ENCODE results near the gene MAK. TPM values are rescaled to one million over a fixed set of nuclear protein-coding genes. Genes with fewer than 3 reads are reported as not detected.
A peak's percentile ranks its signal among the peaks of the same experiment; 100 is the strongest.

MAK gene
- total RNA-seq, 1 experiment from 2014 or later = 0.22 TPM

DNA sequence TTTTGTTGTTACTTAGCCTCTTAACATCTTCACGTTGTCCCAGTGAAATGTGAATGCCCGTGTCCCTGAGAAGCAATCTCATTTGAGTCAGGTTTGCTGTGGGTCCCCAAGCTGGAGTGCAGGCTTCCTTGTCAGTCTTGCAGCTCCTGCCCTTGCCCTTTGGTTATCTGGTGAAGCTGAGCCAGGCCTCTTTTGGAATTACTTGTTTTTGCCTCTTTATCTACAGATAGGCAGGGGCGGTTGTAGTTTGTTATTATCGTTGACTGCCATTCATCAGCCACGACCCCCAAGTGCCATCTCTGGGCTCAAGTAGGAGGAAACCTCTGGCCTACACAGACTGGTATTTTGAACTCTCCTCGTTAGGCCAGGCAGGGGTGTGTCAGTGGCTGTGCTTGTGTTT is 113.3 kb downstream of the MAK start:
- ATAC-seq (no peak), DNase-seq (ENCODE audit: low read depth, low spot score) (no peak)
- Histone ChIP-seq H3K9me2 (ENCODE audit: insufficient read depth) (no peaks in the 10 kb centered on the region), H3K27me3 (ENCODE audit: insufficient read depth, low read length) (no peaks in the 10 kb centered on the region), H3K9ac (ENCODE audit: low read length) (no peak overlapping the region), H4K20me1 (ENCODE audit: insufficient read depth) (no peaks in the 10 kb centered on the region), H2AFZ (ENCODE audit: low read depth, low read length, poor library complexity, severe bottlenecking) (no peak overlapping the region), H3K4me1 (ENCODE audit: control insufficient read depth in 1 of 2, insufficient read depth in 2 of 2, low read length in 2 of 2) (peaks cover 12 to 21% of the 10 kb centered on the region in 2 experiments; a peak in 3 of 4 replicates), H3K36me3 (ENCODE audit: control insufficient read depth in 1 of 2, insufficient read depth in 2 of 2, low read length in 2 of 2) (peaks cover 3% of the 10 kb centered on the region in 2 experiments; a peak in 2 of 4 replicates), H3K4me2 (ENCODE audit: low read length) (no peak overlapping the region), H3K4me3 (replicated peaks in 1 of 2; ENCODE audit: low read depth in 1 of 2, low read length in 2 of 2) (no peak overlapping the region), H3K9me3 (ENCODE audit: control insufficient read depth in 1 of 2, insufficient read depth in 1 of 2, low read depth in 1 of 2, low read length in 2 of 2) (no peaks in the 10 kb centered on the region), H3K79me2 (ENCODE audit: insufficient read depth, low read length) (peaks cover 12% of the 10 kb centered on the region), H3K27ac (ENCODE audit: low read depth, low read length) (no peak overlapping the region)
- TF ChIP-seq SRF (IDR thresholded peaks at IDR 0.05; ENCODE audit: low read depth) (no peak), ELF1 (IDR thresholded peaks at IDR 0.05; ENCODE audit: borderline replicate concordance, low read depth) (no peak), POLR2AphosphoS5 (IDR thresholded peaks at IDR 0.05; ENCODE audit: low read depth, low read length) (no peak), SP1 (IDR thresholded peaks at IDR 0.05; ENCODE audit: low read depth) (no peak), RAD21 (IDR thresholded peaks at IDR 0.05; ENCODE audit: low read depth) (no peak)
- TF ChIP-seq, protein P1, sequence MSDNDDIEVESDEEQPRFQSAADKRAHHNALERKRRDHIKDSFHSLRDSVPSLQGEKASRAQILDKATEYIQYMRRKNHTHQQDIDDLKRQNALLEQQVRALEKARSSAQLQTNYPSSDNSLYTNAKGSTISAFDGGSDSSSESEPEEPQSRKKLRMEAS (IDR thresholded peaks at IDR 0.05) = no peak
- RAD21 ChIA-PET (ENCODE audit: low non-redundant PET in 1 of 2, low total read pairs in 2 of 2, uncharacterized antibody in 2 of 2, unreplicated experiment in 2 of 2) = no interaction called here
- BruUV-seq (replicated peaks) = no TSS peak
- CTCF ChIA-PET = no interaction called here
- intact Hi-C loops (cut with micrococcal nuclease) = no loop called here
- POLR2A ChIA-PET = no interaction called here

DNA sequence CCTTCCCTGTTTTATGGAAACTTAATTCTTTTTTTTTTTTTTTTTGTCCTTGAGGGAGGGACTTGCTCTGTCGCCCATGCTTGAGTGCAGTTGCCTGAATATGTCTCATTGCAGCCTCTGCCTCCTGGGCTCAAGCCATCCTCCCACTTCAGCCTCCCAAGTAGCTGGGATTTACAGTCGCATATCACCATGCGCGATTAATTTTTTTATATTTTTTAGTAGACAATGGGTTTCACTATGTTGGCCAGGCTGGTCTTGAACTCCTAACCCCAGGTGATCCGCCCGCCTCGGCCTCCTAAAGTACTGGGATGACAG is 114.8 kb downstream of the MAK start:
- H3K4me2 ChIP-seq (ENCODE audit: low read length) = peak overlapping the region; percentile 80
- BruUV-seq (replicated peaks) = no TSS peak
- H3K4me3 ChIP-seq (replicated peaks in 1 of 2; ENCODE audit: low read depth in 1 of 2, low read length in 2 of 2) = peak overlapping the region; percentile 78 to 85
- H4K20me1 ChIP-seq (ENCODE audit: insufficient read depth) = no peaks in the 10 kb centered on the region
- no peaks in the 10 kb centered on the region for H3K9me2 ChIP-seq (ENCODE audit: insufficient read depth)
- intact Hi-C loops (cut with micrococcal nuclease) = no loop called here
- no peak overlapping the region for H2AFZ ChIP-seq (ENCODE audit: low read depth, low read length, poor library complexity, severe bottlenecking)
- peak overlapping the region; percentile 85 for H3K9ac ChIP-seq (ENCODE audit: low read length)
- H3K36me3 ChIP-seq (ENCODE audit: control insufficient read depth in 1 of 2, insufficient read depth in 2 of 2, low read length in 2 of 2) = peaks cover 0 to 3% of the 10 kb centered on the region in 2 experiments; a peak in 2 of 4 replicates
- no peaks in the 10 kb centered on the region for H3K27me3 ChIP-seq (ENCODE audit: insufficient read depth, low read length)
- RAD21 ChIA-PET (ENCODE audit: low non-redundant PET in 1 of 2, low total read pairs in 2 of 2, uncharacterized antibody in 2 of 2, unreplicated experiment in 2 of 2) = no interaction called here
- H3K27ac ChIP-seq (ENCODE audit: low read depth, low read length) = peak overlapping the region; percentile 71
- peaks cover 12% of the 10 kb centered on the region for H3K79me2 ChIP-seq (ENCODE audit: insufficient read depth, low read length)
- CTCF ChIA-PET = no interaction called here
- H3K9me3 ChIP-seq (ENCODE audit: control insufficient read depth in 1 of 2, insufficient read depth in 1 of 2, low read depth in 1 of 2, low read length in 2 of 2) = peaks cover 0 to 1% of the 10 kb centered on the region in 2 experiments; a peak in 1 of 4 replicates
- DNase-seq (ENCODE audit: low read depth, low spot score) = no peak
- ATAC-seq = no peak
- H3K4me1 ChIP-seq (ENCODE audit: control insufficient read depth in 1 of 2, insufficient read depth in 2 of 2, low read length in 2 of 2) = peaks cover 12 to 21% of the 10 kb centered on the region in 2 experiments; a peak in 3 of 4 replicates
- POLR2A ChIA-PET = interaction anchor here (1.2 kb wide), 1 partner anchor 19 kb away, joined by 3 read pairs; no protein-coding TSS in a partner anchor
- TF ChIP-seq SRF (IDR thresholded peaks at IDR 0.05; ENCODE audit: low read depth) (no peak), RAD21 (IDR thresholded peaks at IDR 0.05; ENCODE audit: low read depth) (no peak), SP1 (IDR thresholded peaks at IDR 0.05; ENCODE audit: low read depth) (no peak), ZFX (IDR thresholded peaks at IDR 0.05) (no peak), EZH2phosphoT487 (IDR thresholded peaks at IDR 0.05; ENCODE audit: borderline replicate concordance) (no peak), FOSL1 (IDR thresholded peaks at IDR 0.05; ENCODE audit: low read depth) (no peak), YY1 (IDR thresholded peaks at IDR 0.05; ENCODE audit: extremely low read depth, insufficient replicate concordance, low read depth, low read length) (no peak), POLR2AphosphoS5 (IDR thresholded peaks at IDR 0.05; ENCODE audit: low read depth, low read length) (no peak), EZH2 (IDR thresholded peaks at IDR 0.05) (no peak)
- TF ChIP-seq, protein P2, sequence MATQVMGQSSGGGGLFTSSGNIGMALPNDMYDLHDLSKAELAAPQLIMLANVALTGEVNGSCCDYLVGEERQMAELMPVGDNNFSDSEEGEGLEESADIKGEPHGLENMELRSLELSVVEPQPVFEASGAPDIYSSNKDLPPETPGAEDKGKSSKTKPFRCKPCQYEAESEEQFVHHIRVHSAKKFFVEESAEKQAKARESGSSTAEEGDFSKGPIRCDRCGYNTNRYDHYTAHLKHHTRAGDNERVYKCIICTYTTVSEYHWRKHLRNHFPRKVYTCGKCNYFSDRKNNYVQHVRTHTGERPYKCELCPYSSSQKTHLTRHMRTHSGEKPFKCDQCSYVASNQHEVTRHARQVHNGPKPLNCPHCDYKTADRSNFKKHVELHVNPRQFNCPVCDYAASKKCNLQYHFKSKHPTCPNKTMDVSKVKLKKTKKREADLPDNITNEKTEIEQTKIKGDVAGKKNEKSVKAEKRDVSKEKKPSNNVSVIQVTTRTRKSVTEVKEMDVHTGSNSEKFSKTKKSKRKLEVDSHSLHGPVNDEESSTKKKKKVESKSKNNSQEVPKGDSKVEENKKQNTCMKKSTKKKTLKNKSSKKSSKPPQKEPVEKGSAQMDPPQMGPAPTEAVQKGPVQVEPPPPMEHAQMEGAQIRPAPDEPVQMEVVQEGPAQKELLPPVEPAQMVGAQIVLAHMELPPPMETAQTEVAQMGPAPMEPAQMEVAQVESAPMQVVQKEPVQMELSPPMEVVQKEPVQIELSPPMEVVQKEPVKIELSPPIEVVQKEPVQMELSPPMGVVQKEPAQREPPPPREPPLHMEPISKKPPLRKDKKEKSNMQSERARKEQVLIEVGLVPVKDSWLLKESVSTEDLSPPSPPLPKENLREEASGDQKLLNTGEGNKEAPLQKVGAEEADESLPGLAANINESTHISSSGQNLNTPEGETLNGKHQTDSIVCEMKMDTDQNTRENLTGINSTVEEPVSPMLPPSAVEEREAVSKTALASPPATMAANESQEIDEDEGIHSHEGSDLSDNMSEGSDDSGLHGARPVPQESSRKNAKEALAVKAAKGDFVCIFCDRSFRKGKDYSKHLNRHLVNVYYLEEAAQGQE (IDR thresholded peaks at IDR 0.05; ENCODE audit: low read depth) = no peak
- TF ChIP-seq, protein P3, sequence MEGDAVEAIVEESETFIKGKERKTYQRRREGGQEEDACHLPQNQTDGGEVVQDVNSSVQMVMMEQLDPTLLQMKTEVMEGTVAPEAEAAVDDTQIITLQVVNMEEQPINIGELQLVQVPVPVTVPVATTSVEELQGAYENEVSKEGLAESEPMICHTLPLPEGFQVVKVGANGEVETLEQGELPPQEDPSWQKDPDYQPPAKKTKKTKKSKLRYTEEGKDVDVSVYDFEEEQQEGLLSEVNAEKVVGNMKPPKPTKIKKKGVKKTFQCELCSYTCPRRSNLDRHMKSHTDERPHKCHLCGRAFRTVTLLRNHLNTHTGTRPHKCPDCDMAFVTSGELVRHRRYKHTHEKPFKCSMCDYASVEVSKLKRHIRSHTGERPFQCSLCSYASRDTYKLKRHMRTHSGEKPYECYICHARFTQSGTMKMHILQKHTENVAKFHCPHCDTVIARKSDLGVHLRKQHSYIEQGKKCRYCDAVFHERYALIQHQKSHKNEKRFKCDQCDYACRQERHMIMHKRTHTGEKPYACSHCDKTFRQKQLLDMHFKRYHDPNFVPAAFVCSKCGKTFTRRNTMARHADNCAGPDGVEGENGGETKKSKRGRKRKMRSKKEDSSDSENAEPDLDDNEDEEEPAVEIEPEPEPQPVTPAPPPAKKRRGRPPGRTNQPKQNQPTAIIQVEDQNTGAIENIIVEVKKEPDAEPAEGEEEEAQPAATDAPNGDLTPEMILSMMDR (IDR thresholded peaks at IDR 0.05 in 2 of 3, conservative IDR thresholded peaks at IDR 0.05 in 1 of 3; ENCODE audit: borderline replicate concordance in 1 of 3, insufficient read depth in 1 of 3, low read depth in 2 of 3, low read length in 2 of 3) = no peak
